ENCODE data around the gene LRFN4.

GRCh38 chr11:66864924-66865697 is 8.2 kb downstream of the LRFN4 start:
- no peak for TF ChIP-seq CTCF (IDR thresholded peaks at IDR 0.05; ENCODE audit: poor library complexity, severe bottlenecking)
- no peak for TF ChIP-seq POLR2AphosphoS5 (IDR thresholded peaks at IDR 0.05)

Measured in neural cell (in vitro differentiated cells).